Activated CD4-positive, alpha-beta memory T cell treated with anti-CD3 and anti-CD28 coated beads for 36 hours (primary cell): ENCODE data around the gene GPR17. TPM values are rescaled to one million over a fixed set of nuclear protein-coding genes. Genes with fewer than 3 reads are reported as not detected.

Experiments used
- CTCF ChIA-PET: fragments of 350-600 bp; sonication (Branson Sonifier 250); formaldehyde crosslinking; loops from one replicate; lab custom pipeline; 2021; ENCODE audit warnings: antibody characterized with exemption, inconsistent platforms; lab: Charles Lee
- POLR2A ChIA-PET: fragments of 350-600 bp; sonication (Branson Sonifier 250); formaldehyde crosslinking; loops from one replicate; lab custom pipeline; 2021; ENCODE audit warnings: antibody characterized with exemption; lab: Charles Lee
- DNase-seq: peaks from one replicate; pipeline ENCODE4 v3.0.0-alpha.2; 2020
- H3K27ac Mint-ChIP-seq: one replicate; pipeline ENCODE4 v1.8.0; 2021; ENCODE audit warnings: mixed read lengths
- H3K27me3 Mint-ChIP-seq: one replicate; pipeline ENCODE4 v1.8.0; 2021; ENCODE audit warnings: mixed read lengths
- H3K36me3 Mint-ChIP-seq: one replicate; pipeline ENCODE4 v1.8.0; 2021; ENCODE audit warnings: mixed read lengths
- H3K4me1 Mint-ChIP-seq: one replicate; pipeline ENCODE4 v1.8.0; 2021; ENCODE audit warnings: low read depth, mixed read lengths
- H3K4me3 Mint-ChIP-seq: one replicate; pipeline ENCODE4 v1.8.0; 2021; ENCODE audit warnings: mild to moderate bottlenecking, mixed read lengths
- H3K9me3 Mint-ChIP-seq: one replicate; pipeline ENCODE4 v1.8.0; 2021; ENCODE audit warnings: mixed read lengths
- intact Hi-C: fragments of 100-400 bp; cut with micrococcal nuclease; formaldehyde crosslinking; loops from one replicate; pipeline ENCODE4 v1.15.1; 2023
- total RNA-seq, 2 experiments: library from RNA; stranded (reverse); gene quantifications; one replicate each; pipeline ENCODE4 v1.2.3, GENCODE V29; 2021

The GPR17 gene
- total RNA-seq, 2 experiments from 2014 or later, result not detected

GRCh38 chr2:127683056-127683455, 37.1 kb downstream of the GPR17 start:
- H3K36me3 Mint-ChIP-seq, result no peaks in the 10 kb centered on the region
- ChIA-PET CTCF (interaction anchor here (0.9 kb wide), 1 partner anchor 33 kb away, joined by 5 read pairs; no protein-coding TSS in a partner anchor), POLR2A (no interaction called here)
- H3K27ac Mint-ChIP-seq, result no peak overlapping the region
- DNase-seq, result no peak
- no peaks in the 10 kb centered on the region for H3K4me1 Mint-ChIP-seq
- intact Hi-C loops, result no loop called here
- H3K4me3 Mint-ChIP-seq, result no peak overlapping the region
- H3K9me3 Mint-ChIP-seq, result peaks cover 2% of the 10 kb centered on the region
- peaks cover 3% of the 10 kb centered on the region for H3K27me3 Mint-ChIP-seq

DNA sequence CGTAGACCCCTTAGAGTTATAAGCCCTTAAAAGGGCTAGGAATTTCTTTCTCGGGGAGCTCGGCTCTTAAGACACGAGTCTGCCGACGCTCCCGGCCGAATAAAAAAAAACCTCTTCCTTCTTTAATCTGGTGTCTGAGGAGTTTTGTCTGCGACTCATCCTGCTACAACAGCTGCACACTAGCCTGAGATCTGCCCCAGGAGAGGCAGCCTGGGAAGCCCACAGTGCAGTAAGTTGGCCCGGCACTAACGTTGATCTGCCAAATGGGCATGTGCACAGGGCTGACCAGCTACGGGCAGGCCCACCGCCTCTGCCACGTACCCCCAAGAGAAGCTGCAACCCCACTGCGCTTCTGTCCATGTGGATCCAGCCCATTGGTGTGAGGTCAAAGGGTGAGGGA, 37.8 kb downstream of the GPR17 start:
- Mint-ChIP-seq H3K27me3 (peaks cover 4% of the 10 kb centered on the region), H3K9me3 (peaks cover 9% of the 10 kb centered on the region), H3K27ac (no peak overlapping the region), H3K4me3 (no peak overlapping the region), H3K4me1 (no peaks in the 10 kb centered on the region), H3K36me3 (peaks cover 2% of the 10 kb centered on the region)
- POLR2A ChIA-PET, result no interaction called here
- no peak for DNase-seq
- CTCF ChIA-PET, result no interaction called here
- intact Hi-C loops, result no loop called here

DNA sequence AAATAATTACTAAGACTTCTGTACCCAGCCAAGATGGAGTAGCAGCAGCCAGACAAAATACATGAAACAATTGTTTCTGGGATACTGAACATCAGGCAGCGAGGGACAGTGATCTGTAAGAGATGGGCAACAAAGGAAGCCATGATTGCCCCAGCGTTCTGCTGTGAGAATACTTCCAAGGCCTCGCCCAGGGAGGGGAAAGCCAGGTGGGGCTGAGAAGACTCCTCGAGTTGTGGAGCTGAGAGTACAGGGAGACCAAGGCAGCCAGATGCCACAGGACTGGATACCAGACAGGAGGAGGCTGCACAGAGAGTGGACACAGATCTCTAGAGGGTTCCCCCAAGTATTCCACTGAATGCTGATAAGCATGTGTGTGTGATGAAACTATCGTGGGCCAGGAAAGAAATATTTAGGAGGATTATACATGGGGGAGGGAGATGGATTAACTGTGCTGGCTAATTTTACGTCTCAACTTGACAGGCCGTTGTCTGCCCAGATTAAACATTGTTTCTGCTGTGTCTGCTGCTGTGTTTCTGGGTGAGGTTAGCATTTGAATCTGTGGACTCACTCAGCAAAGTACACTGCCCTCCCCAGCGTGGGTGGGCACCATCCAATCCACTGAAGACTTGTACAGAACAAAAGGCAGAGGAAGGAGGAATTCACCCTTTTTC, 39.6 kb downstream of the GPR17 start:
- Mint-ChIP-seq H3K4me1 (no peaks in the 10 kb centered on the region), H3K36me3 (peaks cover 5% of the 10 kb centered on the region), H3K9me3 (peaks cover 20% of the 10 kb centered on the region), H3K27ac (no peak overlapping the region), H3K27me3 (peaks cover 4% of the 10 kb centered on the region), H3K4me3 (no peak overlapping the region)
- no peak for DNase-seq
- CTCF ChIA-PET, result no interaction called here
- intact Hi-C loops, result no loop called here
- POLR2A ChIA-PET, result no interaction called here

DNA sequence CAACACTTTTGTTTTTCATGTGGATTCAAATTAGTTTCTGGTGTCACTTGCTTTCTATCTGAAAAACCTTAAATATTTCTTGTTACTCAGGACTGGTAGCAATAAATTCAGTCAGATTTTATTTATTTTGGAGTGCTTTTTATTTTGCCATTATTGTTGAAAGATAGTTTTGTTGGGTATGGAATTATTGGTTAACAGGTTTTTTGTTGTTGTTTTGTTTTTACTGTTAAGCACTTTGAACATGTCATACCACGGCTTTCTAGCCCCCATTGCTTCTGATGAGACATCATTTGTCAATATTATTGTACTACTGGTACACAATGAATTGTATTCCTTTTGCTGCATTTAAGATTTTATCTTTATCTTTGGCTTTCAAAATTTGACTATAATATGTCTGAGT, 42.5 kb downstream of the GPR17 start:
- Mint-ChIP-seq H3K9me3 (peaks cover 34% of the 10 kb centered on the region), H3K4me3 (no peak overlapping the region), H3K36me3 (peaks cover 5% of the 10 kb centered on the region), H3K4me1 (no peaks in the 10 kb centered on the region), H3K27ac (no peak overlapping the region), H3K27me3 (peaks cover 4% of the 10 kb centered on the region)
- no peak for DNase-seq
- ChIA-PET CTCF (no interaction called here), POLR2A (no interaction called here)
- intact Hi-C loops, result no loop called here

DNA sequence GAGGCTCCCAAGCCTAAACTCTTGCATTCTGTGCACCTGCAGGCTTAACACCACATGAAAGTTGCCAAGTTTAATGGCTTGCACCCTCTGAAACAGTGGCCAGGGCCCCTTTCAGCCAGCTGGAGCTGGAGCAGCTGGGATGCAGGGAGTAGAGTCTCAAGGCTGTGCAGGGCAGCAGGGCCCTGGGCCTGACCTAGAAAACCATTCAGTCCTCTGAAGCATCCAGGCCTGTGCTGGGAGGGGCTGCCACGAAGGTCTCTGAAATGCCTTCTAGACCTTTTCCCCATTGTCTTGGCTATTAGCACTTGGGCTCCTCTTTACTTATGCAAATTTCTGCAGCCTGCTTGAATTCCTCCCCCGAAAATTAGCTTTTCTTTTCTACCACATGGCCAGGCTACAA, 44.7 kb downstream of the GPR17 start:
- intact Hi-C loops, result no loop called here
- Mint-ChIP-seq H3K4me1 (no peaks in the 10 kb centered on the region), H3K27ac (no peak overlapping the region), H3K4me3 (no peak overlapping the region), H3K9me3 (peaks cover 34% of the 10 kb centered on the region), H3K36me3 (peaks cover 5% of the 10 kb centered on the region), H3K27me3 (peaks cover 4% of the 10 kb centered on the region)
- ChIA-PET CTCF (no interaction called here), POLR2A (no interaction called here)
- no peak for DNase-seq

- H3K27ac Mint-ChIP-seq, result no peak overlapping the region
- POLR2A ChIA-PET, result no interaction called here
- H3K9me3 Mint-ChIP-seq, result peaks cover 20% of the 10 kb centered on the region
- no peak overlapping the region for H3K4me3 Mint-ChIP-seq
- no peak for DNase-seq
- intact Hi-C loops, result no loop called here
- H3K36me3 Mint-ChIP-seq, result no peaks in the 10 kb centered on the region
- no peaks in the 10 kb centered on the region for H3K27me3 Mint-ChIP-seq
- CTCF ChIA-PET, result interaction anchor here (1.1 to 1.7 kb wide), 2 partner anchors 103 kb away, joined by 4 to 8 read pairs; no protein-coding TSS in a partner anchor
- no peaks in the 10 kb centered on the region for H3K4me1 Mint-ChIP-seq
Observed at GRCh38 chr2:127694986-127695385, 49.0 kb downstream of the GPR17 start.

DNA sequence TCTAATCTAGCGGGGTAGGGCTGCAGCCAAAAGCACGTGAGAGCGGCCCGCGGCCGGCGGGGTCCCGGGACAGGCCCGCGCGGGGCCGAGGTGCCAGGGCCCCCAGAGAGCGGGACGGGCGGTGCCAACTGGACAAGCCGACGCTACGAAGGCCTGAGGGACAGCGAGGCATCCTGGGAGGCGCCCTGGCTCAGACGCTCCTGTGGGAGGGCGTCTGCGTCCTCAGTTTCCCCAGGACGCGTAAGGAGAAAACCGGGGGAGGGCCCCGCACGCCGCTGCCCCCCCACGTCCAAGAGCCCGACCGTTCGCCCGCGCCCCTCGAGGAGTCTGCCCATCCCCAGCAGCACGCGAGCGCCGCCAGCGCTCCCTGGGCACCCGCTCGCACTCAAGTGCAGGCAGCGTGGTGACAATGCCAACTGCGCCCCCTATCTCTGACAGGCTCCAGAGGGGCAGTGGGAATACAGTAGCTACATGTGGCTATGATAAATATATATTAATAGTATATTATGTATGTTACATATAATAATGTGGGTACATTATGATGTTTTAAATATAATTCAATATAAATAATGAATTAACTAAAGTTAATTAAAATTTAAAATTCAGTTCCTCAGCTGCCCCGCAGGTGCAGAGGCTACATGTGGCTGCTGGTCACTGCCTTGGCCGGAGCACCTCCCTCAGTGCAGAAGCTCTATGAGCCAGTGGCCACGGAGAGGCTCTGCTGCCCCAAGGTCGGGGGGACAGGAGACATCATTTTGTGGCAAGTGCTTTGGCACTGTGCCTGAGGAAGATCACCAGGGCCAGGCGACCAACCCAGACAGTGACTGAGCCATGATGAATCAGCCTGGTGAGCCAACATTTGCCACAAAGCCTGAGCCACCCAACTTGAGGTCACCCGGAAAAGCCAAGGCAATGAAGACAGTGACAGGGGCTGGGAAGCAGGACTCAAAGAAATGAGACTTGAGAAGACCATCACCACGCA, 49.8 kb downstream of the GPR17 start:
- POLR2A ChIA-PET, result interaction anchor here (1.0 kb wide), 1 partner anchor 20 kb away, joined by 3 read pairs; no protein-coding TSS in a partner anchor
- H3K4me1 Mint-ChIP-seq, result peaks cover 6% of the 10 kb centered on the region
- no peaks in the 10 kb centered on the region for H3K27me3 Mint-ChIP-seq
- intact Hi-C loops, result no loop called here
- no peaks in the 10 kb centered on the region for H3K36me3 Mint-ChIP-seq
- DNase-seq, result peak; percentile 69
- CTCF ChIA-PET, result interaction anchor here (0.6 to 1.7 kb wide), 5 partner anchors 9 to 104 kb away, joined by 3 to 8 read pairs (median 3); partner anchors contain the start of gene LIMS2
- H3K4me3 Mint-ChIP-seq, result no peak overlapping the region
- H3K27ac Mint-ChIP-seq, result no peak overlapping the region
- peaks cover 12% of the 10 kb centered on the region for H3K9me3 Mint-ChIP-seq

DNA sequence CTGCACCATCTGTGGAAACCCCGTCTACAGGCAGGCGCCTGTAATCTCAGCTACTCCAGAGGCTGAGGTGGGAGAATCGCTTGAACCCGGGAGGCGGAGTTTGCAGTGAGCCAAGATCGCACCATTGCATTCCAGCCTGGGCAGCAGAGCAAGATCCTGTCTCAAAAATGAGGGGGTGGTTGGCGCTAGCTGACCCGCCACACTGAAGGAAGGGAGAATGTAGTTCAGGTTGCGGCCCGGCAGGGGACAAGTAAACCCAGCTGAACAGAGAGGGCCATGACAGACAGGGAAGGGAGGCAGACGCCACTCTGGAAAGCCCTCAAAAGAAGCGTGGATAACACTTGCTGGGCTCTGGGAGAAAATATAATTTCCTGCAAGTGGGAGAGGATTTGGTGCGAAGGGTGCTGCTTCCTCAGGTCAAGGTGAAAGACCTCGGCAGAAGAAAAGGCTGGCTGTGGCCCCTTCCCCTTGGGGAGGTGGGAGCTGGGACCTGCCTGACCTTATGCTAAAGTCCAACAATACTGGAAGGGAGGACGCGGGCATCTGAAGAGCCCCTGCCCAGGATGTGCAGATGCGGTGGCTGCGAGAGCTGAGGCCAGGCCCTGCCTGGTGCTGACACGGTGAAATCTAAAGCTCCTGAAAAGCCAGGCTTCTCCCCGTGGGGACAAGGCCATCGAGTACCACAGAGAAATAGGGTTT, 51.7 kb downstream of the GPR17 start:
- Mint-ChIP-seq H3K4me1 (peaks cover 12% of the 10 kb centered on the region), H3K9me3 (no peaks in the 10 kb centered on the region), H3K36me3 (peaks cover 5% of the 10 kb centered on the region), H3K27ac (no peak overlapping the region), H3K27me3 (no peaks in the 10 kb centered on the region), H3K4me3 (no peak overlapping the region)
- ChIA-PET POLR2A (no interaction called here), CTCF (no interaction called here)
- no peak for DNase-seq
- intact Hi-C loops, result no loop called here

- no peaks in the 10 kb centered on the region for H3K27me3 Mint-ChIP-seq
- peaks cover 21% of the 10 kb centered on the region for H3K4me1 Mint-ChIP-seq
- no peak overlapping the region for H3K27ac Mint-ChIP-seq
- no peak overlapping the region for H3K4me3 Mint-ChIP-seq
- POLR2A ChIA-PET, result no interaction called here
- intact Hi-C loops, result no loop called here
- H3K9me3 Mint-ChIP-seq, result no peaks in the 10 kb centered on the region
- H3K36me3 Mint-ChIP-seq, result peaks cover 9% of the 10 kb centered on the region
- DNase-seq, result no peak
- CTCF ChIA-PET, result no interaction called here
Observed at GRCh38 chr2:127698553-127699355, 52.8 kb downstream of the GPR17 start.

- CTCF ChIA-PET, result interaction anchor here (1.0 to 1.6 kb wide), 2 partner anchors 10 to 110 kb away, joined by 3 to 5 read pairs; partner anchors contain the start of gene WDR33
Observed at GRCh38 chr2:127700527-127701192, 54.7 kb downstream of the GPR17 start.

More at GRCh38 chr2:127700527-127701192, 54.7 kb downstream of the GPR17 start:
- Mint-ChIP-seq H3K36me3 (peaks cover 19% of the 10 kb centered on the region), H3K4me3 (peak overlapping the region; percentile 92), H3K27ac (peak overlapping the region; percentile 95), H3K9me3 (no peaks in the 10 kb centered on the region), H3K27me3 (no peaks in the 10 kb centered on the region), H3K4me1 (peaks cover 37% of the 10 kb centered on the region)
- intact Hi-C loops, result loop anchor here (1.0 to 5.0 kb wide), 8 partner anchors 37 to 391 kb away; partner anchors contain the start of genes IWS1, MAP3K2, POLR2D and SAP130
- peak; percentile 44 for DNase-seq
- POLR2A ChIA-PET, result interaction anchor here (0.9 to 1.9 kb wide), 6 partner anchors 10 to 390 kb away, joined by 3 to 8 read pairs (median 4); partner anchors contain the start of genes IWS1, UGGT1 and WDR33
